IMR-90 (cell line): ENCODE results near the gene C11orf71. TPM values are rescaled to one million over a fixed set of nuclear protein-coding genes. Genes with fewer than 3 reads are reported as not detected.

Experiments
- ATAC-seq: fragments of 200-7000 bp; cut with Tn5 transposase; 2 replicates; pipeline ENCODE4 v1.9.1; 2020; ENCODE audit warnings: low read depth, mild to moderate bottlenecking, moderate library complexity
- BruUV-seq: library from RNA; stranded (reverse); fragments of 400-500 nt; replicated peaks from 2 replicates; lab custom pipeline; 2021; lab: Mats Ljungman, UMichigan
- CTCF ChIA-PET: fragments of 300-600 bp; formaldehyde crosslinking; extraction: SDS; loops from one replicate; lab custom pipeline; 2021; ENCODE audit warnings: antibody characterized with exemption; lab: Yijun Ruan, JAX
- POLR2A ChIA-PET: fragments of 300-600 bp; sonication (Branson Sonifier 250); formaldehyde crosslinking; loops from one replicate; lab custom pipeline; 2022; ENCODE audit warnings: antibody characterized with exemption; ENCODE audit not compliant: unreplicated experiment; lab: Charles Lee
- DNase-seq: peaks from one replicate; pipeline ENCODE4 v3.0.0; 2013
- H2AFZ ChIP-seq: replicated peaks from 2 replicates; pipeline ENCODE3; 2013; ENCODE audit warnings: low read length, mild to moderate bottlenecking; ENCODE audit not compliant: poor library complexity
- H2AK5ac ChIP-seq: 2 replicates; pipeline ENCODE4 v1.6.1; 2013; ENCODE audit warnings: low read depth, low read length, inconsistent platforms
- H2AK9ac ChIP-seq: replicated peaks from 2 replicates; pipeline ENCODE3; 2013; ENCODE audit warnings: mild to moderate bottlenecking, low read depth, low read length, moderate library complexity; ENCODE audit not compliant: poor library complexity
- H2BK120ac ChIP-seq: 2 replicates; pipeline ENCODE4 v1.6.1; 2013; ENCODE audit warnings: low read depth, low read length, inconsistent platforms
- H2BK15ac ChIP-seq: 3 replicates; pipeline ENCODE4 v1.6.1; 2013; ENCODE audit warnings: low read depth, low read length, inconsistent platforms
- H2BK20ac ChIP-seq: 2 replicates; pipeline ENCODE4 v1.6.1; 2013; ENCODE audit warnings: low read depth, mild to moderate bottlenecking, inconsistent platforms, low read length, moderate library complexity
- H2BK5ac ChIP-seq: 2 replicates; pipeline ENCODE4 v1.6.1; 2013; ENCODE audit warnings: mild to moderate bottlenecking, low read depth, low read length, inconsistent platforms; ENCODE audit not compliant: poor library complexity, severe bottlenecking
- H3K14ac ChIP-seq: replicated peaks from 2 replicates; pipeline ENCODE4 v1.6.1; 2013; ENCODE audit warnings: low read depth, low read length, inconsistent platforms
- H3K18ac ChIP-seq: 2 replicates; pipeline ENCODE4 v1.6.1; 2013; ENCODE audit warnings: low read depth, low read length, control low read depth
- H3K23ac ChIP-seq: 2 replicates; pipeline ENCODE4 v1.6.1; 2013; ENCODE audit warnings: low read depth, low read length, inconsistent platforms
- H3K27ac ChIP-seq: 2 replicates; pipeline ENCODE4 v1.5.1; 2013; ENCODE audit warnings: mild to moderate bottlenecking, control low read depth, low read length; ENCODE audit not compliant: insufficient read depth
- H3K27me3 ChIP-seq: 2 replicates; pipeline ENCODE4 v1.6.1; 2013; ENCODE audit warnings: low read length; ENCODE audit not compliant: control insufficient read depth, insufficient read depth
- H3K36me3 ChIP-seq: 2 replicates; pipeline ENCODE4 v1.6.1; 2013; ENCODE audit warnings: low read length, mixed read lengths; ENCODE audit not compliant: control insufficient read depth, insufficient read depth
- H3K4ac ChIP-seq: 2 replicates; pipeline ENCODE4 v1.6.1; 2013; ENCODE audit warnings: low read depth, low read length, inconsistent platforms
- H3K4me1 ChIP-seq: 2 replicates; pipeline ENCODE4 v1.6.1; 2013; ENCODE audit warnings: low read length, mixed read lengths; ENCODE audit not compliant: control insufficient read depth, insufficient read depth
- H3K4me2 ChIP-seq: 2 replicates; pipeline ENCODE4 v1.6.1; 2013; ENCODE audit warnings: low read depth, mild to moderate bottlenecking, control low read depth, low read length, moderate library complexity
- H3K4me3 ChIP-seq: 2 replicates; pipeline ENCODE4 v1.5.1; 2013; ENCODE audit warnings: low read depth, mild to moderate bottlenecking, control low read depth, low read length, moderate library complexity; ENCODE audit not compliant: insufficient read depth
- H3K56ac ChIP-seq: 2 replicates; pipeline ENCODE4 v1.6.1; 2013; ENCODE audit warnings: low read length, inconsistent platforms; ENCODE audit not compliant: insufficient read depth; ENCODE audit errors: extremely low read depth
- H3K79me1 ChIP-seq, 2 experiments: 2 replicates each; pipeline ENCODE4 v1.6.1; 2013; ENCODE audit warnings: low read length in 2 of 2, inconsistent platforms in 1 of 2, low read depth in 1 of 2
- H3K9ac ChIP-seq: 2 replicates; pipeline ENCODE4 v1.6.1; 2013; ENCODE audit warnings: low read depth, low read length, control low read depth
- H3K9me1 ChIP-seq: 2 replicates; pipeline ENCODE4 v1.6.1; 2013; ENCODE audit warnings: low read length, inconsistent platforms; ENCODE audit not compliant: insufficient read depth
- H3K9me3 ChIP-seq: 2 replicates; pipeline ENCODE4 v1.6.1; 2013; ENCODE audit warnings: low read length; ENCODE audit not compliant: control insufficient read depth, insufficient read depth
- H4K20me1 ChIP-seq: 2 replicates; pipeline ENCODE4 v1.6.1; 2013; ENCODE audit warnings: low read length, inconsistent platforms; ENCODE audit not compliant: insufficient read depth
- H4K5ac ChIP-seq: 2 replicates; pipeline ENCODE4 v1.6.1; 2013; ENCODE audit warnings: mild to moderate bottlenecking, low read depth, low read length, control low read depth
- H4K8ac ChIP-seq, 2 experiments: 2 replicates each; pipeline ENCODE4 v1.6.1; 2013; ENCODE audit warnings: low read depth in 2 of 2, low read length in 2 of 2, control low read depth in 1 of 2, inconsistent platforms in 1 of 2
- H4K91ac ChIP-seq: 2 replicates; pipeline ENCODE4 v1.6.1; 2013; ENCODE audit warnings: low read depth, low read length, inconsistent platforms; ENCODE audit not compliant: insufficient read depth
- BHLHE40 ChIP-seq: fragments of 150-350 bp; IDR thresholded peaks from 2 replicates; pipeline ENCODE4 v1.6.1; 2016; ENCODE audit warnings: mild to moderate bottlenecking, low read depth, low read length
- WGBS, 2 experiments: methylation state at CpG; one replicate each; pipeline versions ENCODE4 v1.1.5 to v1.1.7; 2013; ENCODE audit warnings: missing lambda C conversion rate in 2 of 2; ENCODE audit not compliant: insufficient read length in 1 of 2; ENCODE audit errors: extremely low coverage in 2 of 2; 5-methylcytosine and 5-hydroxymethylcytosine counted together
- dilution Hi-C: fragments of 300-500 bp; cut with HindIII; formaldehyde crosslinking; loops from one replicate; pipeline ENCODE4 v1.14.3; 2018; ENCODE audit warnings: low sequenced_read_pairs; ENCODE audit not compliant: unreplicated experiment
- in situ Hi-C: fragments of 300-500 bp; cut with MboI; formaldehyde crosslinking; loops from 3 replicates; pipeline ENCODE4 v1.14.3; 2019; ENCODE audit warnings: low sequenced_read_pairs, inconsistent platforms, mixed read lengths
- intact Hi-C: fragments of 100-400 bp; cut with micrococcal nuclease; formaldehyde crosslinking; loops from 2 replicates; pipeline ENCODE4 v1.10.0; 2022
- polyA plus RNA-seq, 3 experiments: library from polyadenylated mRNA; depleted of rRNA; stranded (reverse); fragments of >200 nt; gene quantifications; 2 replicates each; pipeline ENCODE4 v1.2.3, GENCODE V29; 2012; ENCODE audit warnings: low replicate concordance in 1 of 3
- total RNA-seq: library from RNA; depleted of rRNA; stranded (reverse); fragments of >200 nt; gene quantifications from 2 replicates; pipeline ENCODE4 v1.2.3, GENCODE V29; 2012
- TF ChIP-seq, protein P1 (sequence below): conservative IDR thresholded peaks from 2 replicates; pipeline ENCODE4 v1.5.1; 2012; ENCODE audit warnings: mild to moderate bottlenecking, low read depth, low read length, improper control_type of control experiment

Gene C11orf71
- total and polyA plus RNA-seq, 2 of the 4 experiments (the other 2 are of a cell fraction): 2.3 to 3.7 TPM

- H2AFZ ChIP-seq: peak overlapping the region; percentile 70
- no peak for DNase-seq
- peak overlapping the region; percentile 100 for H3K4ac ChIP-seq
- TF ChIP-seq, protein P1, sequence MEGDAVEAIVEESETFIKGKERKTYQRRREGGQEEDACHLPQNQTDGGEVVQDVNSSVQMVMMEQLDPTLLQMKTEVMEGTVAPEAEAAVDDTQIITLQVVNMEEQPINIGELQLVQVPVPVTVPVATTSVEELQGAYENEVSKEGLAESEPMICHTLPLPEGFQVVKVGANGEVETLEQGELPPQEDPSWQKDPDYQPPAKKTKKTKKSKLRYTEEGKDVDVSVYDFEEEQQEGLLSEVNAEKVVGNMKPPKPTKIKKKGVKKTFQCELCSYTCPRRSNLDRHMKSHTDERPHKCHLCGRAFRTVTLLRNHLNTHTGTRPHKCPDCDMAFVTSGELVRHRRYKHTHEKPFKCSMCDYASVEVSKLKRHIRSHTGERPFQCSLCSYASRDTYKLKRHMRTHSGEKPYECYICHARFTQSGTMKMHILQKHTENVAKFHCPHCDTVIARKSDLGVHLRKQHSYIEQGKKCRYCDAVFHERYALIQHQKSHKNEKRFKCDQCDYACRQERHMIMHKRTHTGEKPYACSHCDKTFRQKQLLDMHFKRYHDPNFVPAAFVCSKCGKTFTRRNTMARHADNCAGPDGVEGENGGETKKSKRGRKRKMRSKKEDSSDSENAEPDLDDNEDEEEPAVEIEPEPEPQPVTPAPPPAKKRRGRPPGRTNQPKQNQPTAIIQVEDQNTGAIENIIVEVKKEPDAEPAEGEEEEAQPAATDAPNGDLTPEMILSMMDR: no peak
- no peak for TF ChIP-seq BHLHE40
- peak overlapping the region; percentile 100 for H4K5ac ChIP-seq
- peak overlapping the region; percentile 98 for H3K14ac ChIP-seq
- H3K4me2 ChIP-seq: peak overlapping the region; percentile 91
- BruUV-seq: no TSS peak
- dilution Hi-C loops: no loop called here
- peaks cover 0 to 8% of the 10 kb centered on the region in 2 experiments; a peak in 2 of 4 replicates for H3K79me1 ChIP-seq
- H2BK15ac ChIP-seq: peak overlapping the region; percentile 98; the same call in 2 of the 3 replicates
- intact Hi-C loops: loop anchor here (1.0 kb wide), 1 partner anchor 33 kb away; the partner anchor contains the start of genes C11orf71 and RBM7
- no peak overlapping the region for H3K4me3 ChIP-seq
- peak; percentile 26 for ATAC-seq
- peak overlapping the region; percentile 98 for H2AK9ac ChIP-seq
- H3K36me3 ChIP-seq: no peaks in the 10 kb centered on the region
- ChIA-PET POLR2A (interaction anchor here (1.4 kb wide), 1 partner anchor 9 kb away, joined by 3 read pairs; no protein-coding TSS in a partner anchor), CTCF (interaction anchor here (0.6 to 1.2 kb wide), 7 partner anchors 12 to 489 kb away, joined by 3 read pairs; no protein-coding TSS in a partner anchor)
- H3K9ac ChIP-seq: peak overlapping the region; percentile 87
- H2AK5ac ChIP-seq: peak overlapping the region; percentile 99
- peak overlapping the region; percentile 99 for H2BK120ac ChIP-seq
- peak overlapping the region; percentile 99 for H2BK5ac ChIP-seq
- peak overlapping the region; percentile 100 for H3K18ac ChIP-seq
- no peaks in the 10 kb centered on the region for H3K9me3 ChIP-seq
- in situ Hi-C loops: no loop called here
- no peaks in the 10 kb centered on the region for H4K20me1 ChIP-seq
- H2BK20ac ChIP-seq: peak overlapping the region; percentile 100
- peak overlapping the region; percentile 90 to 96 for H4K8ac ChIP-seq
- peak overlapping the region; percentile 100 for H4K91ac ChIP-seq
- peaks cover 19% of the 10 kb centered on the region for H3K9me1 ChIP-seq
- H3K27ac ChIP-seq: peak overlapping the region; percentile 100
- H3K56ac ChIP-seq: peak overlapping the region; percentile 97
- H3K23ac ChIP-seq: peak overlapping the region; percentile 99
- peaks cover 22% of the 10 kb centered on the region for H3K4me1 ChIP-seq
- H3K27me3 ChIP-seq: no peaks in the 10 kb centered on the region
- WGBS, 2 experiments: 40% methylated on average over 1 of the region's 9 CpGs; no CpG with 5 or more reads in 1 of the 2 experiments
Measured at GRCh38 chr11:114367244-114367957, 32.9 kb downstream of the C11orf71 start.
